Activated naive CD4-positive, alpha-beta T cell treated with anti-CD3 and anti-CD28 coated beads, Interleukin-2, amount 50 U/mL, for 24 hours (primary cell): ENCODE measurements around the gene GRIN3A.

Experiments
- H3K27ac Mint-ChIP-seq: one replicate; pipeline ENCODE4 v1.8.0; 2021; ENCODE audit warnings: mild to moderate bottlenecking, mixed read lengths
- H3K27me3 Mint-ChIP-seq: one replicate; pipeline ENCODE4 v1.8.0; 2021; ENCODE audit warnings: mixed read lengths
- H3K36me3 Mint-ChIP-seq: one replicate; pipeline ENCODE4 v1.8.0; 2021; ENCODE audit warnings: mixed read lengths
- H3K4me1 Mint-ChIP-seq: one replicate; pipeline ENCODE4 v1.8.0; 2021; ENCODE audit warnings: mixed read lengths
- H3K4me3 Mint-ChIP-seq: one replicate; pipeline ENCODE4 v1.8.0; 2021; ENCODE audit warnings: mild to moderate bottlenecking, mixed read lengths
- H3K9me3 Mint-ChIP-seq: one replicate; pipeline ENCODE4 v1.8.0; 2021; ENCODE audit warnings: mixed read lengths

GRIN3A gene

GRCh38 chr9:101673642-101674041, 64.8 kb downstream of the GRIN3A start:
- no peak overlapping the region for H3K27ac Mint-ChIP-seq
- no peaks in the 10 kb centered on the region for H3K36me3 Mint-ChIP-seq

GRCh38 chr9:101671567-101671966, 66.9 kb downstream of the GRIN3A start:
- H3K4me1 Mint-ChIP-seq, result no peaks in the 10 kb centered on the region
- H3K9me3 Mint-ChIP-seq, result no peaks in the 10 kb centered on the region
- no peak overlapping the region for H3K4me3 Mint-ChIP-seq
- no peaks in the 10 kb centered on the region for H3K27me3 Mint-ChIP-seq
- no peak overlapping the region for H3K27ac Mint-ChIP-seq
- H3K36me3 Mint-ChIP-seq, result no peaks in the 10 kb centered on the region

More at GRCh38 chr9:101673642-101674041, 64.8 kb downstream of the GRIN3A start:
- no peaks in the 10 kb centered on the region for H3K27me3 Mint-ChIP-seq
- H3K4me3 Mint-ChIP-seq, result no peak overlapping the region
- no peaks in the 10 kb centered on the region for H3K9me3 Mint-ChIP-seq
- no peaks in the 10 kb centered on the region for H3K4me1 Mint-ChIP-seq

GRCh38 chr9:101668421-101668820, 70.0 kb downstream of the GRIN3A start:
- Mint-ChIP-seq H3K36me3 (no peaks in the 10 kb centered on the region), H3K4me1 (no peaks in the 10 kb centered on the region), H3K9me3 (no peaks in the 10 kb centered on the region), H3K27me3 (peaks cover 2% of the 10 kb centered on the region), H3K27ac (no peak overlapping the region), H3K4me3 (no peak overlapping the region)

GRCh38 chr9:101664453-101664852, 74.0 kb downstream of the GRIN3A start:
- Mint-ChIP-seq H3K9me3 (no peaks in the 10 kb centered on the region), H3K4me3 (no peak overlapping the region), H3K36me3 (no peaks in the 10 kb centered on the region), H3K27ac (no peak overlapping the region), H3K27me3 (peaks cover 4% of the 10 kb centered on the region), H3K4me1 (no peaks in the 10 kb centered on the region)

- peaks cover 13% of the 10 kb centered on the region for H3K27me3 Mint-ChIP-seq
- H3K4me3 Mint-ChIP-seq, result no peak overlapping the region
- no peak overlapping the region for H3K27ac Mint-ChIP-seq
- H3K9me3 Mint-ChIP-seq, result no peaks in the 10 kb centered on the region
- no peaks in the 10 kb centered on the region for H3K4me1 Mint-ChIP-seq
- H3K36me3 Mint-ChIP-seq, result no peaks in the 10 kb centered on the region
Measured at GRCh38 chr9:101652601-101653175, 85.8 kb downstream of the GRIN3A start.

GRCh38 chr9:101650142-101650541, 88.3 kb downstream of the GRIN3A start:
- no peak overlapping the region for H3K4me3 Mint-ChIP-seq
- H3K9me3 Mint-ChIP-seq, result peaks cover 2% of the 10 kb centered on the region
- H3K27ac Mint-ChIP-seq, result no peak overlapping the region
- H3K4me1 Mint-ChIP-seq, result no peaks in the 10 kb centered on the region
- H3K36me3 Mint-ChIP-seq, result no peaks in the 10 kb centered on the region
- H3K27me3 Mint-ChIP-seq, result peaks cover 10% of the 10 kb centered on the region

GRCh38 chr9:101648493-101648892, 90.0 kb downstream of the GRIN3A start:
- peaks cover 10% of the 10 kb centered on the region for H3K27me3 Mint-ChIP-seq
- H3K4me1 Mint-ChIP-seq, result no peaks in the 10 kb centered on the region
- no peak overlapping the region for H3K27ac Mint-ChIP-seq

GRCh38 chr9:101639785-101640665, 98.4 kb downstream of the GRIN3A start:
- Mint-ChIP-seq H3K4me3 (no peak overlapping the region), H3K36me3 (no peaks in the 10 kb centered on the region)

More at GRCh38 chr9:101648493-101648892, 90.0 kb downstream of the GRIN3A start:
- H3K4me3 Mint-ChIP-seq, result no peak overlapping the region
- H3K9me3 Mint-ChIP-seq, result peaks cover 4% of the 10 kb centered on the region
- H3K36me3 Mint-ChIP-seq, result no peaks in the 10 kb centered on the region

GRCh38 chr9:101639311-101639710, 99.1 kb downstream of the GRIN3A start:
- H3K27me3 Mint-ChIP-seq, result no peaks in the 10 kb centered on the region
- no peaks in the 10 kb centered on the region for H3K9me3 Mint-ChIP-seq
- H3K36me3 Mint-ChIP-seq, result no peaks in the 10 kb centered on the region

More at GRCh38 chr9:101639785-101640665, 98.4 kb downstream of the GRIN3A start:
- Mint-ChIP-seq H3K4me1 (no peaks in the 10 kb centered on the region), H3K9me3 (peaks cover under 1% of the 10 kb centered on the region), H3K27ac (no peak overlapping the region), H3K27me3 (no peaks in the 10 kb centered on the region)

GRCh38 chr9:101636247-101636646, 102.2 kb downstream of the GRIN3A start:
- H3K36me3 Mint-ChIP-seq, result no peaks in the 10 kb centered on the region
- H3K4me3 Mint-ChIP-seq, result no peak overlapping the region
- H3K4me1 Mint-ChIP-seq, result no peaks in the 10 kb centered on the region
- no peak overlapping the region for H3K27ac Mint-ChIP-seq
- H3K9me3 Mint-ChIP-seq, result no peaks in the 10 kb centered on the region
- no peaks in the 10 kb centered on the region for H3K27me3 Mint-ChIP-seq

More at GRCh38 chr9:101639311-101639710, 99.1 kb downstream of the GRIN3A start:
- no peak overlapping the region for H3K27ac Mint-ChIP-seq
- H3K4me3 Mint-ChIP-seq, result no peak overlapping the region
- H3K4me1 Mint-ChIP-seq, result no peaks in the 10 kb centered on the region

GRCh38 chr9:101635473-101635872, 103.0 kb downstream of the GRIN3A start:
- Mint-ChIP-seq H3K9me3 (no peaks in the 10 kb centered on the region), H3K36me3 (no peaks in the 10 kb centered on the region)

GRCh38 chr9:101634741-101635409, 103.6 kb downstream of the GRIN3A start:
- H3K27ac Mint-ChIP-seq, result no peak overlapping the region
- no peaks in the 10 kb centered on the region for H3K4me1 Mint-ChIP-seq
- H3K4me3 Mint-ChIP-seq, result no peak overlapping the region
- no peaks in the 10 kb centered on the region for H3K27me3 Mint-ChIP-seq
- no peaks in the 10 kb centered on the region for H3K9me3 Mint-ChIP-seq
- H3K36me3 Mint-ChIP-seq, result no peaks in the 10 kb centered on the region

More at GRCh38 chr9:101635473-101635872, 103.0 kb downstream of the GRIN3A start:
- Mint-ChIP-seq H3K4me3 (no peak overlapping the region), H3K4me1 (no peaks in the 10 kb centered on the region), H3K27me3 (no peaks in the 10 kb centered on the region), H3K27ac (no peak overlapping the region)

GRCh38 chr9:101632611-101633010, 105.8 kb downstream of the GRIN3A start:
- H3K9me3 Mint-ChIP-seq, result no peaks in the 10 kb centered on the region
- H3K36me3 Mint-ChIP-seq, result no peaks in the 10 kb centered on the region
- H3K27me3 Mint-ChIP-seq, result no peaks in the 10 kb centered on the region
- H3K4me1 Mint-ChIP-seq, result no peaks in the 10 kb centered on the region
- H3K4me3 Mint-ChIP-seq, result no peak overlapping the region
- H3K27ac Mint-ChIP-seq, result no peak overlapping the region

GRCh38 chr9:101631892-101632291, 106.6 kb downstream of the GRIN3A start:
- no peaks in the 10 kb centered on the region for H3K4me1 Mint-ChIP-seq
- no peaks in the 10 kb centered on the region for H3K27me3 Mint-ChIP-seq
- no peak overlapping the region for H3K27ac Mint-ChIP-seq
- no peak overlapping the region for H3K4me3 Mint-ChIP-seq
- no peaks in the 10 kb centered on the region for H3K36me3 Mint-ChIP-seq
- no peaks in the 10 kb centered on the region for H3K9me3 Mint-ChIP-seq

- no peaks in the 10 kb centered on the region for H3K36me3 Mint-ChIP-seq
- H3K4me1 Mint-ChIP-seq, result peaks cover 6% of the 10 kb centered on the region
- no peaks in the 10 kb centered on the region for H3K9me3 Mint-ChIP-seq
- no peak overlapping the region for H3K4me3 Mint-ChIP-seq
- no peak overlapping the region for H3K27ac Mint-ChIP-seq
- no peaks in the 10 kb centered on the region for H3K27me3 Mint-ChIP-seq
Measured at GRCh38 chr9:101629636-101630035, 108.8 kb downstream of the GRIN3A start.

- H3K27me3 Mint-ChIP-seq, result no peaks in the 10 kb centered on the region
Measured at GRCh38 chr9:101628173-101628572, 110.3 kb downstream of the GRIN3A start.

More at GRCh38 chr9:101628173-101628572, 110.3 kb downstream of the GRIN3A start:
- H3K4me1 Mint-ChIP-seq, result peaks cover 6% of the 10 kb centered on the region
- no peaks in the 10 kb centered on the region for H3K9me3 Mint-ChIP-seq
- H3K36me3 Mint-ChIP-seq, result no peaks in the 10 kb centered on the region
- H3K27ac Mint-ChIP-seq, result no peak overlapping the region
- H3K4me3 Mint-ChIP-seq, result no peak overlapping the region
